ENCODE results near the gene ITGB3BP.

Gene ITGB3BP

GRCh38 chr1:63548877-63549276 lies 25.9 kb upstream of the ITGB3BP start:
- TF ChIP-seq, protein P1, sequence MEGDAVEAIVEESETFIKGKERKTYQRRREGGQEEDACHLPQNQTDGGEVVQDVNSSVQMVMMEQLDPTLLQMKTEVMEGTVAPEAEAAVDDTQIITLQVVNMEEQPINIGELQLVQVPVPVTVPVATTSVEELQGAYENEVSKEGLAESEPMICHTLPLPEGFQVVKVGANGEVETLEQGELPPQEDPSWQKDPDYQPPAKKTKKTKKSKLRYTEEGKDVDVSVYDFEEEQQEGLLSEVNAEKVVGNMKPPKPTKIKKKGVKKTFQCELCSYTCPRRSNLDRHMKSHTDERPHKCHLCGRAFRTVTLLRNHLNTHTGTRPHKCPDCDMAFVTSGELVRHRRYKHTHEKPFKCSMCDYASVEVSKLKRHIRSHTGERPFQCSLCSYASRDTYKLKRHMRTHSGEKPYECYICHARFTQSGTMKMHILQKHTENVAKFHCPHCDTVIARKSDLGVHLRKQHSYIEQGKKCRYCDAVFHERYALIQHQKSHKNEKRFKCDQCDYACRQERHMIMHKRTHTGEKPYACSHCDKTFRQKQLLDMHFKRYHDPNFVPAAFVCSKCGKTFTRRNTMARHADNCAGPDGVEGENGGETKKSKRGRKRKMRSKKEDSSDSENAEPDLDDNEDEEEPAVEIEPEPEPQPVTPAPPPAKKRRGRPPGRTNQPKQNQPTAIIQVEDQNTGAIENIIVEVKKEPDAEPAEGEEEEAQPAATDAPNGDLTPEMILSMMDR (IDR thresholded peaks at IDR 0.05): no peak

DNA sequence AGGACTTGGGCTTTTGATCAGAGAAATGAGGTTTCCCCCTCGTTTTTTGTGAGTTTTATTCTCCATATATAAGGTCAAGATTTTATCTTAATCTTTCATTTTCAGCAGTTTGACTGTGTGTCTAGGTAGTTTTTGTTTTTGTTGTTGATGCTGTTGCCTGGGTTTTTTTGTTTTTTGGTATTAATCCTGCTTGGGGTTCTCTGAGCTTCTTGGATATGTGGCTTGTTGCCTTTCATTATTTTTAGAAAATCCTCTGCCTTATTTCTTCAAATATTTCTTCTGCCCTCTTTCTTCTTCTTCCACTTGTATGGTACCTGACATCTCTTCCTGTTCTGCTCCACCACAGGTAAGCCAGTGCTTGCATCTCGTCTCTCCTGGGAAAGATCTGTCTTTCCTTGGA lies 25.3 kb upstream of the ITGB3BP start:
- TF ChIP-seq, protein P1 (IDR thresholded peaks at IDR 0.05): no peak

- TF ChIP-seq, protein P1 (IDR thresholded peaks at IDR 0.05): no peak
Observed at GRCh38 chr1:63547621-63548294, 24.7 kb upstream of the ITGB3BP start.

GRCh38 chr1:63545780-63546179 lies 22.8 kb upstream of the ITGB3BP start:
- TF ChIP-seq, protein P1 (IDR thresholded peaks at IDR 0.05): no peak

DNA sequence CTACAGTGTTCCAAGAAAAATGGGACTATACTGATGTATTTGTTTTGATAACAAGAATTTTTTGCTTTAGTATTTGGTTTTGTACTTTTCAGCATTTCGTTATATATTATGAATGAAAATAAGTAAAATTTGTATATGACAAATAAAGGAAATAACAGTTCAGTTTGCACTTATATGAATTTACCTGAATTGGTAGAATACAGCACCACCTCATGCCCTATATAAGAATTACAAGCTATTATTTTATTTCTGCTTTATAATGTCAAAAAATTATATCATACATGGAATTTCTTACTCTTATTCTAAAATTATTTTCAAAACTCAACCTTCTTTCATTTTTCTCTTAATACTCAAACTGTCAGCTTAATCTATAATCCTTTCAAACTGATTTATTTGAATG lies 14.9 kb upstream of the ITGB3BP start:
- TF ChIP-seq, protein P1 (IDR thresholded peaks at IDR 0.05): peak; percentile 66

GRCh38 chr1:63537006-63537405 lies 14.0 kb upstream of the ITGB3BP start:
- TF ChIP-seq, protein P1 (IDR thresholded peaks at IDR 0.05): no peak

GRCh38 chr1:63534406-63534805 lies 11.4 kb upstream of the ITGB3BP start:
- TF ChIP-seq, protein P1 (IDR thresholded peaks at IDR 0.05): no peak

- TF ChIP-seq, protein P1 (IDR thresholded peaks at IDR 0.05): no peak
Observed at GRCh38 chr1:63533931-63534330, 10.9 kb upstream of the ITGB3BP start.

Data from LNCAP (cell line).